Stimulated activated CD8-positive, alpha-beta memory T cell treated with anti-CD3 and anti-CD28 coated beads, Interleukin-2, amount 100 ng/mL, for 48 hours (primary cell): ENCODE data around the gene KRT76.
"Not testable (repeated sequence)": the region's sequence is repeated elsewhere in the genome, so short reads cannot be mapped to it uniquely, and the experiment has no call there.

Source experiments
- DNase-seq, 2 donors: peaks; one replicate each; pipeline ENCODE4 v3.0.0-alpha.2; 2020; ENCODE audit warnings: low read depth in 2 of 2

The KRT76 gene

DNA sequence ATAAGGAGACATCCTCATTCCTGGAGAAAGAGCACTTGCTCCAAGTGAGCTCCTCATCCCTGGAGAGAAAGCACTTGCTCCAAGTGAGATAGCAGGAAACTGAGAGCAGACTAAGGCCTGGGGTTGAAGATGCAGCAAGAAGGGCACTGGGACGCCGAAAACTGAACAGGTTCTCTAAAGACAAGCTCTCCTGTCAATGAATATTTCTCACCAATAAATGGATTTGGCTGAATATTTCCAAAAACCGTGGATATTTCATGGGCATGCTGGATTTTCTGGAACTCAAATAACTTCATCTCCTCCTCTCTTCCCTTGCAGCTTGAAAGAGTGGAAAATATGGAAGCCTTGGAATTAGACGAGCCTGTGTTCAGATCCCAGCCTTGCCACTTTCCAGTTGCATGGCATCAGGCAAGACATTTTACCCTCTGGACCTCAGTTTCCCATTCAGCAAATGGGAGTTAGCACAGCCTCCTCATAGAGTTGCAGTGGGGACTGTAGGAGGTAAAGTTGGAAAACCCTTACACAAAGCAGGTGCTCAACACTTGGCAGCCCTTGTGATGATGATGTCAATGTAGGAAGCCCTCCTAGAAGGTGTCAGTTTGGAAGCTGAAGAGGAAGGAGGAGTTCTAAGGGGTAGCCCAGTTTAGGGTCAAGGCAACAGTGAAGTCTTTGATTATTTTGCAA, 4.4 kb upstream of the KRT76 start:
- DNase-seq = no peak

DNA sequence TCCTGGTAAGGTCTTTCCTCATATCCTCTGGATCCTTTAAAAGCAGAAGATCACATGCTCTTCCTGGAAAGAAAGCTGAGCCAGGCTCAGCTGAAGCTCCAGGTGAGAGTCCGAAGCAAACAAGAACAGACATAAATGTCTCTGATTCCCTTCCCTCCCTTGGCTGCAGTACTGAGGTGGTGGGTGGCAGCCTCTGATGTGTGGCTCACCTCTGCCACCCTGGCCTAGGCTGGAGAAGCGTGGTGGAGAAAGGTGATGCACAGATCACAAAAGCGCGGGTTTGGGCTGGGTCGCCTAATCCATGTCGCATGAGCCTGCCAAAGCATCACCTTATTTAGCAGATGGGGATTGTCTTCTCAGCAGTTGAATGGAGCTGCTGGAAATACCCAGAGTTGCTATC, 2.8 kb upstream of the KRT76 start:
- no peak for DNase-seq

DNA sequence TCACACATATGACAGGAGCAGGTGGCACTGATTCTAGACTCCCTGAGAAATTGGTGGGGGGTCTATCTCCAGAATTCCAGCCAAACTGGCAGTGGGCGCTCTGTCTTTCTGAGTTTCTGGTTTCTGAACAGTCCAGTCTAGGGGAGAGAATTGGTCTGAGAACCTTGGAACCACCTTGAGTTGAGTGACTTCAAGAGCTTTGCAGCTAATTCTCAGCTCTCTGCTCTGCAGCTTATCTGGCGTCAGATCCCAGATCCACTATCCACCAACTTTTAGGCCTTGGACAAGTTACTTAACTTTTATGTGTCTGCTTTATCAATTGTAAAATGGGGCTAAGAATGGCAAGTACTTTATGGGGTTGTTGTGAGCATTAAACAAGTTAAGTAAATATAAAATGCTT, 1.7 kb upstream of the KRT76 start:
- no peak for DNase-seq

DNA sequence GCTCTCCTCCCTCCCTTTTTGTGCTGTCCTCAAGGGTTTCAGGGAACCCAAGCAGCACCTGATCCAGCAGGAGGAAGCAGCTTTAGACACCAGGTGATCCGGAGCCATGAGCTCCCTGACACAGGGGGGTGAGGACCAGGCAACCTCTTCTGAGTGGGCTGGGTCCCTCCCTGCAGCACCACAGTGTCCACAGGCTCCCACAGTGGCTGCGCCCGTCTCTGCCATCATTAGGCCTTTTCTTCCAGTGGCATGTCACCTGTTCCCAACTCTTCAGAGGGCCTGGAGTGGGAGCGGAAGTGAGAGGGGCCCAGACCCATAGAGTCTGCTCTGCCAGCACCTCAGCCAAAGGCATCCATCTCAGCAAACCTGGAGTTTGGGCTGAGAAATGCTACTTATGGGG, 421 bp upstream of the KRT76 start:
- DNase-seq = no peak

- DNase-seq = no peak
Measured at GRCh38 chr12:52776435-52776834, 710 bp downstream of the KRT76 start.

DNA sequence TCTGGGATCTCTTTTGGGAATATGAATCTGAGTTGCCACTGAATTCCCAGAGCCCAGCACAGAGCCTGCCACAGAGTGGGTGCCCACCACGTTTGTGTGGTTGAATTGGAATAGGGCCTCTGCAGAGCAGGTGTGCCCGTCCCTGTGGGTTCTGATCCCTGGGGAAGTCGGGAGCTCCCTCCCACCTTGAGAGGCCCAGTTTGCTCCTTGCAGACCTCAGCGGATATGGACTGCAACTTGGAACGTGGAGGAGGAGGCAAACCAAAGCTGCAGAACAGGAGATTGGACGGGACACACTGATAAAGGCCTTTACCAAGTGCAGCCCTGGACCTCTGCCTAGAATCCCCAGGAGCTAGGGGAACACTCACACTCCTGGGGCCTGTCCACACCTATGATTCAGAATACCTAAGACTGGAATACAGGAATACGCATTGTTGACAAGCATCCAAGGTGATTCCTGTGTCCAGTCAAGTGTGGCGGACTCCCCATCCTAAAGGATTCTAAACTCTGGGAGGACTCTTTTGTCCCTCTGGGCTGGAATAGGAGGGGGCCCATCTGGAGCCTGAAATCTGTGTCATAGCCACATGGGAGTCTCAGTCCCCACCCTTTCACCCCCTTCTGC, 2.4 kb downstream of the KRT76 start:
- no peak for DNase-seq

DNA sequence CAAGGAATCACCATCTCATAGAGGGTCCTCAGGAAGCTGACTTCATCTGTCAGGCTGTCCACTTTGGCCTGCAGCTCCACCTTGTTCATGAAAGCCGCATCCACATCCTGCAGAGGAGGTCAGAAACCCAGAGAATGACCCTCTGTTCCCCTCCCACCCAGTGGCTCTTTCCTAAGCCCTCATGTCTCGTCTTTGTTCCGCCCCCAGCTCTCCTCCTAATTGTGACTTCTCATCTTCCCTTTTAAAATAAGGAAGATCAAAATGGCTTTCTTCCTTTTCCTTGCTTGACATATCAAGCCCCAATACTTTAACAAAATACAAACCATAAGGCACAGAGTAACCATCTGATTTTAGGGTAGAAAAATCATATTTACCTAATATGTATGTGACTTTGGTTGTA, 4.4 kb downstream of the KRT76 start:
- DNase-seq = no peak

- DNase-seq = no peak
Measured at GRCh38 chr12:52772188-52772587, 5.0 kb downstream of the KRT76 start.

DNA sequence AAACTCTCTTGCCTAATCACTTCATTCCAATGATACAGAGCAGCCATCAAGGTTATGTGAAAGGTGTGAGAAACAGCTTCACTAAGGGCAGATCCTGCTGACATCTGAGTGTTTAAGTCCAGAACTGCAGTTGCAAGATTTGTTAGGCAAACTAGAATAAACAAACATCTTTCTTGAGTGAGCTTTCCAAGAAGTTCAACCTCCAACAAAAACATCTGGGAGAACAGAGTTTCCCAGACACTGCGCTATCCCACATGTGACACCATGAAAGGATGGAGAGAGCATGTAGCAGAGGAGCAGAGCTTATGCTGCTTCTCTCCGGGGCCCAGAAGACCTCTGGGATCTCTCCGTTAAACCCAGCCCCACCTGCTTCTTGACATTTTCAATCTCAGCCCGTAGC, 5.6 kb downstream of the KRT76 start:
- no peak for DNase-seq

- DNase-seq = no peak
Measured at GRCh38 chr12:52771088-52771487, 6.1 kb downstream of the KRT76 start.

- no peak for DNase-seq
Measured at GRCh38 chr12:52769946-52770345, 7.2 kb downstream of the KRT76 start.

DNA sequence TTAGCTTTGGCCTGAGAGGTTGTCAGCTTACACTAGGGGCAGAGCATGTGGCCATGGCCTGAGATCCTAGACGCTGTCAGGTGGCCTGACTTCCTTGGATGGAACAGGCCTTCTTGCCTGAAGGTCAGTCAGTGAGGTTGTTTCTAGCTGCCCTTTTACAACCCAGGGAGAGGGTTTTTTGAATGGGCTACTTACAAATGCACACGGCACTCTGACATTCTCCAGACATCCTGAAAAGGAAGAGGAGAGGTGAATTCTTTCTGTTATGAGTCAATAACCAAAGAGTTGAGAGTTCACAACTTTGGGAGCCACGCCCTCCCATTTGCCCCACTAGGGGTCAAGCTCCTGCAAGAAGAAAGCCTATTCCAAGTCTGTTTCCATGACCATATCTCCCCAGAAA, 7.8 kb downstream of the KRT76 start:
- no peak for DNase-seq

DNA sequence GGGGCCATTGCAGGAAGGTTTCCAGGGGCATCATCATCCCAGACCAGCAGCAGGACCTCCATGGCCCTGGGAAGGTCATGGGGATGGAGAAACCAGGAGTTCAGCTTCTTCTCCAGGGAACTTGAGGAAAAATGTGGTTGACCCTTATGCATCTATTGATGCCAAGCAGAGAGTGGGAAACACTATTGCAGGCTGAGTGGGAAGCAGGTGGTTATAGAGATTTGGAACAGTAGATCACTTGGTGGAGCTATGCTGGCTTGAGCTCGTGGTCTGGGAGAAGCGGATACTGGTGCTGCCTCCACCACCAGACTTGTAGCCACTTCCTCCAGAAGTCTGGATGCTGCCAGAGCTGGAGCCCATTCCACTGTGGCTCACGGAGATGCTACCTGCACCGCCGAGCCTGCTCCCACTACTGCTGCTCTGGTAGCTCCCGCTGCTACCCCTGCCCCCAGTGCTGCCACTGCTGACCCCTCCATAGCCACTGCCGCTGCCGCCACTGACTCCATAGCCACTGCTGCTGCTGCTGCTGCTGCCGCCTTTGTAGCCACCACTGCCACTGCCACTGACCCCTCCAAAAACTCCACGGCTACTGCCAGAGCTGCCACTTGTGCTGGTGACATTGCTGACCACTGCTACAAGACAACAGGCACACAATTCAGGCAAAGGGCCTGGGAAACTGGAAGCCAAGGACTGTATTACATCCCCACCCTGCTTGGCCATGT, 8.5 kb downstream of the KRT76 start:
- DNase-seq = no peak

- DNase-seq = no peak
Measured at GRCh38 chr12:52767427-52767826, 9.7 kb downstream of the KRT76 start.

- DNase-seq = no peak
Measured at GRCh38 chr12:52767020-52767379, 10.1 kb downstream of the KRT76 start.

DNA sequence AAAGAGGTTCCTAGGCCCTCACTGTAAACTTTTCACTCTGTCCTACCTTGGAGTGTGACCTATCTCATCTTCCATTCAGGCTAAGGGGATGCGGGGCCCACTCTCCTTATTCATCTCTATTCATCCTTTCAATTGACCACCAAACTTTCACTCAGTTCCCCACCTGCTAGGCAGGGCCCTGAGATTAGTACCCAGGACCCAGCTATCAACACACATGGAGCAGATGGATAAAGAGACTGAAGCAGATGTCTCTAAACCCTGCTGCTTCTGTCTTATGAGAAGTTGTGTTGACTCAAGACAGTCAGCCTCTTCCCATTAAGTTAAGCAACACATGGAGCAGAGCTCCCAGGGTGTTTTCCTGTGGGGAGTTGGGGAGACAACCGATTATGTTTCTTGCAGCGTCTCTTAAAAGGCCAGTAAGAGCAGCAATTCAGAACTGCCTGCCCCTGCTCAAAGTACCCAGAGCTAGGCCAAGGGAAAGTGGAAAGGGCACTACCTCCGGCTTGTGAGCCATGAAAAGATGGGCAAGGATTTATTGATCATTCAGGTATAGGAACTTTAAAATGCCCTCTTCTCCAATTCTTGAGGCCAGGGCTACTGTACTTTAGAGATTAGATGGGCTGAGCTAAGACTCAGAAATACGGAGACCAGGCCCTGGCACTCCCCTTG, 10.7 kb downstream of the KRT76 start:
- no peak for DNase-seq

GRCh38 chr12:52765702-52766101, 11.4 kb downstream of the KRT76 start:
- no peak for DNase-seq

GRCh38 chr12:52763991-52764390, 13.2 kb downstream of the KRT76 start:
- no peak for DNase-seq

GRCh38 chr12:52763036-52763659, 14.0 kb downstream of the KRT76 start:
- no peak for DNase-seq

DNA sequence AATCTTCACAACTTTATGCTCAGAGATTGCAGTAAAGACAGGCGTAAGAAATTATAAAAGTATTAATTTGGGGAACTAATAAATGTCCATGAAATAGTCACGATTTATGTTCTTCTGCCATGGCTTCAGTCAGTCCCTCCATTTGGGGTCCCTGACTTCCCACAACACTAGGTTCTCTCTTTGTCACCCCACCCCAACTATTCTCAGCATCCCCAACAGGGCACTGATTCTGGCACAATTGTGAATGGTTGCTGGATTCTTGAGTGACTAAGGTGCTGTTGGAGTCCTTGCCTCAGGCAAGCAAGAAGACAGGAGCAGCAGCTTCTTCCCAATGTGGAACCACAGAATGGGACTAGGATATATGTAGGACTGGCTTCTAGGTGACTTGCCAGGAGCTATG, 15.3 kb downstream of the KRT76 start:
- DNase-seq = no peak

- DNase-seq = not testable (repeated sequence)
Measured at GRCh38 chr12:52761218-52761617, 15.9 kb downstream of the KRT76 start.

DNA sequence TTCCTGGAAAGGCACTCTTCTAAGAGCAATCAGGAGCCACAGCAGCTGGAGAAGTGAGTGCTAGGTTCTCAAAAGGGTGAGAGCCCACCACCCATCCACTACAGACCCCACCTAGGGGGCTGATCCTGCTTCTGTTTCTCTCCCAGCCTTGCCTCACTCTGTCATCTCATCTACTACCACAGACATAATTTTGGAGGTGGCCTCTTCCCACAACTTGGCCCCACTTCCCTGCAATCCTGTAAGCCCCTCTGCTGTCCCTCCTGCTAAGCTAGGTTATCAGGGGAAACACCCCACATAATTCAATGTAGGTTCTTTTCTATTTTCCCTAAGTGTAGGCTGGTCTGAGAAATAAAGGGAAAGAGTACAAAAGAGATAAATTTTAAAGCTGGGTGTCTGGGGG, 16.5 kb downstream of the KRT76 start:
- no peak for DNase-seq
